GM19328 (cell line): ENCODE data around the gene NHLRC4.

ENCODE experiments used
- ATAC-seq: cut with Tn5 transposase; IDR thresholded peaks from one replicate; pipeline ENCODE4 v1.9.1; 2021; ENCODE audit warnings: mild to moderate bottlenecking, moderate library complexity; ENCODE audit not compliant: unreplicated experiment

Gene NHLRC4

DNA sequence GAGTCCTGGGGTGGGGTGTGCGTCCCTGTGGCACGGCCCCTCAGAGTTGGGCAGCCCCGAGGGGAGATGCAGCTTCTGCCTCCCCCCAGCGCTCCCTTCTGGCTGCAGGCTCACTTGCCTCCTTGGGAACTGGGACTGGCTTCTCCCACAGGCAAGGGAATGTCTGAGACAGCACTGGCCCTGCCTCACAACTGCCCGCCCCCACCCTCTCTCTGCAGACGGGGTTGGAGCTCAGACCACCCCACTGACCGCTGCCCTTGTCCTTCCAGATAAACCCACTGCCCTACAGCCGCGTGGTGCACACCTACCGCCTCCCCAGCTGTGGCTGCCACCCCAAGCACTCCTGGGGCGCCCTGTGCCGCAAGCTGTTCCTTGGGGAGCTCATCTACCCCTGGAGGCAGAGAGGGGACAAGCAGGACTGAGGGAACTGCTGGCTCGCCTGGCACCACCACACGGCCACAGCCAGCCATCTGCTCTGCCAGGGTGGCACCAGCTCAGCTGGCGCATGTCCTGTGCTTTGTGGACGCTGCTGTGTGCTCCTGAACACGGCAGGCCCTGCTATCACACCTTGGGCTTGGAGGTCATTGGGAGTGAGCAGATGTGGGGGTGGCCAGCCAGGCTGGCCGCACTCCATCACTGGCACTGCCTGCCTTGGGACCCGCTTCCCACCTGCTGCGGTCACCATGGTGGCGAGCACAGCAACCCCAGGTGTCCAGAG is 16.0 kb downstream of the NHLRC4 start:
- no peak for ATAC-seq

DNA sequence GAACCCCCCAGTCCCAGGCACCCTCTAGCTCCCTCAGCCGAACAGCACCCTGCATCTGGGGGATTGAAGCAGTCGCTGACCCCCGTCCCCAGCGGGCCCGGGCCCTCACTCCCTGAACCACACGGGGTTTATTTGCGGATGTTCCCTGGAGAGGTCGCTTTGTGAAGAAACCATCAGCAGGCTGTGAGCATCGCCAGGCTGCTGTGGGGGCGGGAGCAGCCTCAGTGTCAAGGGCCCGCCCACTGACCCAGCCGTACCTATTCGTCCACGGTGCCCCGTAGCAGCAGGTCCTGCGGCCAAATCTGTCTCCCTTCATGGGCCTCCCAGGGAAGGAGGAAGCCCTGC is 16.6 kb downstream of the NHLRC4 start:
- no peak for ATAC-seq

DNA sequence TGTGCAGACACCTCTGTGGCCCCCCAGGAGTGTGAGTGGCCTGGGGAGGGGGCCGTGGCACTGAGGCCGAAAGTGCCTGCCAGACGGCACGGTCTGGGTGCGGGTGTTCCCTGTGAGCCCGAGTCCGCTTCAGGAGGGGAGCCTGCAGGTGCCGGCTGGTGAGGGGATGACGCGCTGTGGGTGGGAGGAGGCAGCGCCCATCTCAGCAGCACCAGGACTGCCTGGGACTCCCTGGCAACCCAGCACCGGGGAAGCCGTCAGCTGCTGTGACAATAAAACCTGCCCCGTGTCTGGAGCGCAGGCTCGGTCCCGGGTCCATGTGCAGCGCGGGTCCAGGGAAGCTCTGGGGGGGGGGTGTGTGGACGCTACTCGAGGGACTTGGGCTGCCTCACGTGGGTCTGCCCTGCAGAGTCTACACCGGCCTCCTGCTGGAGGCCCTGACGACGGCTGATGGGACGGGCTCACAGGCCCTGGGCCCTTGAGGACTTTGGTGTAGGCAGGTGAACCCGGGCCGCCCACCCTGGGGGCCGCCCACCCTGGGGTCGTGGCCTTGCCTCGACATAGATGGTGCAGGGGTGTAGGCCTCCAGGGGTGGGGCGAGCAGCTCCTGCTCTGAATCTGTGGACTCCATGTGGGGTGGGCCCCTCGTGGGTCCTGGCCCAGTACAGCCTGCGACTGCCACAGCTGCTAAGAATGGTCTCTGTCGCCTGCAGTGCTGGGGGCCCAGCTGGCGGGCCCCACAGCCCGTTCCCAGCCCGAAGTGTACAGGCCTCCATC is 17.2 kb downstream of the NHLRC4 start:
- no peak for ATAC-seq

DNA sequence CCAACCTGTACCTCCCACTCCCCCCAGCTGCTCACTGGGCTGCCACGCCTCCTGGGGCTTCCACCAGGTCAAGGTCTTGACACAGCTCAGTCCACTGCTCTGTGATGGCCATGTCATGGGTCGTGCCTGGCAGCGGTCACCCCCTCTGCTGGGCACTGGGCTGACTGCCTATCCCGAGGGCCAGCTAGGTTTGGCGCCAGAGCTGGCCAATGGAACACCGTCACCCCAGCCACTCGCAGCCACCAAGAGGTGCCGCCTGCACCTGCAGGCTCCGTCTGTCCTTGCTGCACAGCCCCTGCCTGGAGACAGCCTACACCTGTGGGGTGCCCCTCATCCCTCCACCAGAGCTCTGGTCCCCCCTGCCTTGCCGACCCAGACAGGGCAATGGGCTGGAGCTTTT is 18.5 kb downstream of the NHLRC4 start:
- no peak for ATAC-seq

DNA sequence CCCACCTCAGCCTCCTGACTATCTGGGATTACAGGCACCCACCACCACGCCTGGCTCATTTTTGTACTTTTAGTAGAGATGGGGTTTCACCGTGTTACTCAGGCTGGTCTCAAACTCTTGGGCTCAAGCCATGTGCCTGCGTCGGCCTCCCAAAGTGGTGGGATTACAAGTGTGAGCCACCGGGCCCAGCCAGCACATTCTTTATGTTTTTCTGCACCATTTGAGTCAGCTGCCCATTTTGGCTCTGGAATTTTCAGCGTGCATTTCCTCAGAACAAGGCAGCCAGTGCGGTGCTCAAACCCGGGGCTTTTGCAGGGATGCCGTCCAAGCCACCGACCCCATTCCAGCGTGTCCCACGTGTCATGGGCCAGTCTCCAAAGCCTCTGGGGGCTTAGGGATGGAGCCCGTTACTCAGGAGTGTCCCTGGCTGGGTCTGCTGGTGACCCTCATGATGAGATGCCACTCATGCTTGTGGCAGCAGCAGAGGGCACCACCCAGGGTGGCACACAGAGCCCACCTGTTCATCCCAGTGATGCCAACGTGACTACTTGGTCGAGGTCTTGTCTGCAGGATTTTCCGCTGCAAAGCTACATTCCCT is 19.3 kb downstream of the NHLRC4 start:
- no peak for ATAC-seq

DNA sequence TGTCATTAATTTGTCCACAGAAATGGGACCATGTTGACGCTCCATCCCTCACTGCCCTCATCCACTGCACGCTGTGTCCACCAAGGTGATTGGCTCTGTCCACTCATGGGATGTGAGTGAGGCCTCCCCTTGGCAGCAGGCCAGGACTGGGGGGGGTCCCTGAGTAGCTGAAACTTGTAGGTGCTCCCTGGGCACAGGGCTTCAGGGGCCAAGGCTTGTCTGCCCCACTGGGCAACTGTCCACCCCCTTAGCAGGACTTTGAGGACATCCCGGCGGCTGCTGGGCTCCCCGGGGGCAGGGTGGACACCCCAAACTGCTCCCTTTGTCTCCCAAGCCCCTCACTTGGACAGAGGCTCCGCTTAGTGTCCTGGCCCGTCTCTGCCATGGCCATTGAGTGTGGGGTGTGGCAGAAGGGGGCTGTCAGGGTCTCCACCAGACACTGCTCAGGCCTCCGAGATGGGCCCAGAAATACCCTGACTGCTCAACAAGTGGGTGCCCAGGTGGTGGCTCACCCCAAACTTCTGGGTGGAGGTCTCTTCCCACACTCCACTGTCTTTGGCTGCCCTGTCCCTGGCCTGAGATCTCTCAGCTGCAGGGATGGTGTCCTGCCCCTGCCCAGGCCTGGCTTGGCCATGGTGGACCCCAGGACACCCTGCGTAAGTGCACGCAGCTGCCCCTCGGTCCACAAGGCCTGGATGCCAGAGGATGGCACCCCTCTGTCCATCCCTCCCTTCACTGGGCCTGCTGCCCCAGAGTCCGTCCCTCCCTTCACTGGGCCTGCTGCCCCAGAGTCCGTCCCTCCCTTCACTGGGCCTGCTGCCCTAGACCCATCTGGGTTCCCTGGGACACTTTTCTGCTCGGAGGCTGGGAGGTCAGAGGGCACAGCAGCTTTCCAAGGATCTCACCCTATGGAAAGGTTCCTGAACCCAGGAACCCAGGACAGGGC is 20.1 kb downstream of the NHLRC4 start:
- no peak for ATAC-seq

DNA sequence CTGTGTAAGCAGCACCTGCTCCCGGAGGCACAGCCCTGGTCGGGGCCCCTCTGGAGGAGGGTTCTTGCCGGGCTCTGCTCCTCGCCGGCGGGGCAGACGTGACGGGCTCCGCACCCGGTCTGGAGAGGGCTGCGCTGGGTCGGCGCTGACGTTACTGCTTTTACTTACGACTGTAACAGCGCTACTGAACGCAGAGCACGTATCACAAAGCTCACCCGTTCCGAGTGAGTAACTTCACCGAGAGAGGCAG is 21.8 kb downstream of the NHLRC4 start:
- peak; percentile 4 for ATAC-seq

DNA sequence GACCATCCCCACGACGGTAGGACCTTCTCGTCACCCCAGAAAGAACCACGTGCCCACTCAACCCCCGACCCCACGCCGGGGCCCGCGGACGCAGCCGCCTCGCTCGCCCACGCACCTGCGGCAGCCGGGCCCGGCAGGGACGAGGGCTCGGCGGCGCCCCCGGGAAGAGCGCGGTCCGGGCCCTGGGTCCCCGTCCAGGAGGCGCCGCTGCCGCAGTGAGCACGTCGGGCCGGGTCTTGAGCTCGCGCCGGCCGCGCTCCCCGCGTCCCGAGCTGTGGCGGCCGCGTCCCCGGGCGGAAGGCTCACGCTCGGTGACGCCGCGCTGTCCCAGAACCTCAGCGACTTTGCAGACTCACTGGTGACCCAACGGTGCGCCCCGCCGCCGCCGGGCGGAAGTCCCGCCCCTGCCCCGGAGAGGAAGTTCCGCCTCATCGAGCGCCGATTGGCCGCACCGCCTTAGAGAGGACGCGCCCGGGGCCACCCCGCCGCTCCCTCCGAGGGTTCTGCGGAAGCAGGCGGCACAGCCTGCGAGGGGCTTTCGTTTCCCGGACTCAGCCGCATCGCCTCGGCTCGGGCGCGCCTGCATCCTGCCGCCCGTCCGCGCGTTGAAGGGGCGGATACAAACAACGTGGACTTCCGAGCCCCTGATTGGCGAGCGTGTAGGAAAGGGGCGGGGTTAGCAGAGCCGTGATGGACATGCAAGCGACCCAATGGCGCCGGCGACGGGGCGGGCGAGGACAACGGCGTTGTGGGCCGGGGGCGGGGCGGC is 22.3 kb downstream of the NHLRC4 start:
- peak; percentile 64 for ATAC-seq

DNA sequence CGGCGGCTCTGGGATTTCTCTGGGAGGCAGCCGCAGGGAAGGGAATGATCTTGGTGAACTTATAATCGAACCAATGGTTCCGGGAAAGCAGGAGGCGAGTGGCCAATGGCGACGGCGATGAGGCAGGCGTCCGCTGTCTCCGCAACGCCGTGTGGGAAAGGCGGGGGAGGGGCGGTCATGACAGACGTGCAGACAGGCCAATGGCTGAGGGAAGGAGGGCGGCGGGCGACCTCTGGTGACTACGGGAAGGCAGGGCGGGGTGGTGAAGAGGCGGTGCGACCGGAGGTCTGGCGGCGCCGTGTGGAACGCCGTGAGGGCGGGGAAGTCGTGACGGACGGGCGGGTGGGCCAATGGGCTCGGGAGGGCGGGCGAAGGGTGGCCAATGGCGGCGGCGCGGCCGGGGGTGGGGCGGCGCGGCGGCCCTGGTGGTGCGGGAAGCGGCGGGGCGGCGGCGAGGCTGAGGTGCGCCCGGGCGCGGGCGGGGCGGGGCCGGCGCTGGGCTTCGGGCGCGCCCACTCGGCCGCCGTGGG is 22.9 kb downstream of the NHLRC4 start, which contains the start of gene RAB40C:
TSS of gene RAB40C (plus strand) at position 409 of the 530 bp plus-strand sequence. CDS start 226 bp downstream, outside the sequence.
- peak; percentile 66 for ATAC-seq

DNA sequence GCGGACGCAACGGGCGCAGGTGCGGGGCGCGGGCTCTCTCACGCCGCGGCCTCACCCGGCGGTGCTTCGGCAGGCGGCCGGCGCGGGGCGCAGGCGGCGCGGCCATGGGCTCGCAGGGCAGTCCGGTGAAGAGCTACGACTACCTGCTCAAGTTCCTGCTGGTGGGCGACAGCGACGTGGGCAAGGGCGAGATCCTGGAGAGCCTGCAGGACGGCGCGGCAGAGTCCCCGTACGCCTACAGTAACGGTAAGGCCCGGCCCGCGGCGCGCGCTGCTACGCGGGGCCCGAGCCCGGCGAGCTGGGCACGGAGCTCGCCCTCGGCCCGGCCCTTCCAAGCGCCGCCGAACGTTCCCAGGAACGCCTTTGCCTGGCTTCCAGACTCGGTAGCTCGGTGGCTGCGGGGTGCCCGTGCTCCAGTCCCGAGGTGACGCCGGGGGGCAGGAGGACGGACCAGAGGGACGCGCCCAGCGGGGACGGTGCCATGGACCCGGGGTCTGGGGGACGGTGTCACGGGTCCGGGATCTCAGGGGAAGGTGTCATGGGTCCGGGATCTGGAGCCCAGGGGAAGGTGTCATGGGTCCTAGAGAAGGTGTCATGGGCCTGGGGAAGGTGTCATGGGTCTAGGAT is 23.5 kb downstream of the NHLRC4 start:
- no peak for ATAC-seq

DNA sequence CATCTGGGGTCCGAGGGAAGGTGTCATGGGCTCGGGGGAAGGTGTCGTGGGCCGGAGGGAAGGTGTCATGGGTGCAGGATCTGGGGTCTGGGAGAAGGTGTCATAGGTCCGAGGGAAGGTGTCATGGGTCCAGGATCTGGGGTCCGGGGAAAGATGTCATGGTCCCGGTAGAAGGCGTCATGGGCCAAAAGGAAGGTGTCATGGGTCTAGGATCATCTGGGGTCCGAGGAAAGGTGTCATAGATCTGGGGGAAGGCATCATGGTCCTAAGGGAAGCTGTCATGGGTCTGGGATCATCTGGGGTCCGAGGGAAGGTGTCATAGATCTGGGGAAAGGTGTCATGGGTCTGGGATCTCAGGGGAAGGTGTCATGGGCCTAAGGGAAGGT is 24.0 kb downstream of the NHLRC4 start:
- no peak for ATAC-seq

DNA sequence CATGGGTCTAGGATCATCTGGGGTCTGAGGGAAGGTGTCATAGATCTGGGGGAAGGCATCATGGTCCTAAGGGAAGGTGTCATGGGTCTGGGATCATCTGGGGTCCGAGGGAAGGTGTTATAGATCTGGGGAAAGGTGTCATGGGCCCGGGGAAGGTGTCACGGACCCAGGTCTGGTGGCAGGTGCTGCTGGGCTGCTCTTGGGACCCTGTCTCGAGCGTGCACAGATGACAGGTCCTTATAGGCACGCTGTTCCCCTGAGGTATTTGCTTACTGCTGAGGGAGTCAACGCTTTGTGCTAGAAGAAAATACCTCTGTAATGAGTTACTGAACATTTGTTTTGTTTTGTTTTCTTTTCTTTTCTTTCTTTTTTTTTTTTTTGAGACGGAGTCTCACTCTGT is 24.4 kb downstream of the NHLRC4 start:
- no peak for ATAC-seq

DNA sequence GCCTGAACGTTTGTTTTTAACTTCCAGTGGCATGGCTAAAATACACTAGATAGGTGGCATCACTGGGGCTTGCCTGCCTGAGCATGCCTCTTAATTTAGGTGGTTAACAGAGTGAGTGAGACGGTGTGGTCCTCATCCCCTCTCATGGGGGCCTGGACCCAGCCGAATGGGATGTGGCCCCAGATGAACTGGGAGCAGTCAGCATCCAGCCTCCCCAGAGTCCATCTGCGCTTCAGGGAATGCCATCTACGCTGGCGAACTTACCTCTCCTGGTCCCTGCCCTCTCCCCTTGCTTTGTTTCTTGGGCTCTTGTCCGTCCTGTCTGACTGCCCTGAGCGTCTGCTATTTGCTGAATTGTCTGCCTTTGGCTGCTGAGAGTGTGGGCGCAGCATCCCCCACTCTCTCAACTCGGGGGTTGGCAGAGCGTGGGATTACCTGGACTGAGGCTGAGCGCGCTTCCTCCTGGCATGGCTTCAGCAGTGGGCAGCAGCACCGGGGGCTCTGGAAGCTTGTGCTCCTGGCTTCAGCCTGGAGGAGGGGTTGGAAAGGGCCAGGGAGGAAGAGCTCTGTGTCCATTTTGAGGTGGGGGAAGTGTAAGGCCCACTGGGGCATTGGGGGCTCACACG is 25.2 kb downstream of the NHLRC4 start:
- ATAC-seq: no peak

DNA sequence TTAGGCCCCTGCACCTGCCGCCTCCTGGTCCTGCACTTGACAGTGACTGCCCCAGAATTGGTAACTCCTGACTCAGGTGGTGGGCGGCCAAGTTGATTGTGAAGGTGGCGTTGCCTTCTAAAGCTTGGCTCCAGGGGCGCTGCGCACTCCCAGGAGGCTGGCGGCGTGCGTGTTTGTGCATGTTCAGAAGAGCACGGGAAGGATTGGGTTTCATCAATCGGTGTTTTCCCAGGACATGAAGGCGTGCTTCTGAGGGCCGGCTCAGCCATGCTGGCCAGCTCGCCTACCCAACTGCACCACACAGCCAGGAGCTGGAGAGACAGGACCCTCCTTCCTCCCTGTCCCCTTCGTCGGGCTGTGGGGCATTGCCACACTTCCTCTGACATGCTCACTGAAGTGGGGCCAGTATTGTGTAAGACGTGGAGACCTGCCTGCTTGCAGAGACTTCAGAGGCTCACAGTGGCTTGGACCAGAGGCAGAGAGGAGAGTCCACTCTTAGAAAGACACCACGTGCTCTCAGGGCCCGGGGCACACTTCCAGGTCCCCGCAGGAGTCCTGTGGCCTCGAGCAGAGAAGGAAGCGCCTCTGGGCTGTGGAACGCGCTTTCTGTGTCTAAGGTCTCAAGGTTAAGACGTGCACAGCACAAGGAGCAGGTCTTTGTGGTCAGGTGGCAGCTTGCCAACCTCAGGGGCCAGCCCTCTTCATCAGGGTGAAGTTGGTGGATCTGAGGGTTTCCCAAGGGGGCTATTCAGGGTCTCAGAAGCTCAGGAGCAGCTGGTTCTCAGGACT is 25.9 kb downstream of the NHLRC4 start:
- ATAC-seq: no peak

DNA sequence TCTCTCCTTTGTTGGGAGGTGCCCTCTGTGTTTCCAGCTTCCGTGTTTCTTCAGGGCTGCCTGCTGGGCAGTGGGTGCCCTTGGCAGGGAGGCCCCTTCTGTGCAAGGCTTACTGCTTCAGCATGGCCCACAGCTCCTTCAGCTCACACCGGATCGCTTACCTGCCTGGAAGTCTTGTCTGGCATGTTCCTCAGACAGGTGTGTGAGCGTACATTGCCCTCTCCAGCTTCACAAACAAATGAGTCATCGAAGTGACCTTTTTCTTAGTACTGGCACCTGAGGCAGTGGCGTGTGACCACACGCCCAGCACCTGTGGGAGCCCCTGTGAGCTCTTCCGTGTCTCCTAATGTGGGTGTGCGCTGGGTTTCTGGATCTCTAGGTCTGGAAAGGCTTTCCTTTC is 26.6 kb downstream of the NHLRC4 start:
- ATAC-seq: no peak

DNA sequence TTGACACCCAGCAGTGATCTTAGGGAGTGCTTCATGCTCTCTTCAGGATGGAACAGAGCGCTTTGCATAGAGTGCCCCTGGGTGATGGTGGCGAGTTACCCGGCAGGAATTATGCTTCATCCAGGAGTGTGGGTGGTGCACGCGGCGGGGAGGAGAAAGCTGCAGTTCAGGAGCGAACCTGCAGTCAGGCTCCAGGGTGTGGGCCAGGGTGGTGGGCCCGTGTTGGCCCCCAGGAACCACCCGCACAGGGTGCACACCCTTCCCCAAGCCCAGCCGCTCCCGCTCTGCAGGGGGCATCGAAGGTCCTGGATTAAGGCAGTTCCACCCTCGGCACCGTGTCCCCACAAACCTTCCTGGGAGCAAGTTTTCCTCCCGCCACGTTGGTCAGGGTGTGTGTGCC is 27.0 kb downstream of the NHLRC4 start:
- no peak for ATAC-seq

DNA sequence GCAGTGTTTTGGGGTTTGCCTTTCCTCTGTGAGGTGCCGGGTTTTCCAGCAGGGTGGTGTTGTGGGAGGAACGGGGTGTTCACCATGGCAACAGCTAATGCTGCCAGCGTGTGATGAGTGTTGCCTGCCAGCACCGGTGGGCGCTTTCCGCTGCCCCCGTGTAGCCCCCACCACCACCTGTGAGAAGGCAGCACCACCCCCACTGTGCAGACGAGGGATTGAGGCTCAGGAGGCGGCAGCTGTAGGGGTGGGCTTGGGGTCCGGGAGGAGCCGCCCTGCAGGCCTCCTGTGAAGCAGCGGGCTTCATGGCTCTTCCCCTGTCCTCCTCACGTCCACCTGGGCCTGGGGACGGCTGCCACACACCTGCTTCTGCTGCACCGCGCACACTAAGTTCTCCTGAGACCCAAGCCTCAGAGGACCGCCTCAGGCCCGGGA is 28.3 kb downstream of the NHLRC4 start:
- no peak for ATAC-seq

DNA sequence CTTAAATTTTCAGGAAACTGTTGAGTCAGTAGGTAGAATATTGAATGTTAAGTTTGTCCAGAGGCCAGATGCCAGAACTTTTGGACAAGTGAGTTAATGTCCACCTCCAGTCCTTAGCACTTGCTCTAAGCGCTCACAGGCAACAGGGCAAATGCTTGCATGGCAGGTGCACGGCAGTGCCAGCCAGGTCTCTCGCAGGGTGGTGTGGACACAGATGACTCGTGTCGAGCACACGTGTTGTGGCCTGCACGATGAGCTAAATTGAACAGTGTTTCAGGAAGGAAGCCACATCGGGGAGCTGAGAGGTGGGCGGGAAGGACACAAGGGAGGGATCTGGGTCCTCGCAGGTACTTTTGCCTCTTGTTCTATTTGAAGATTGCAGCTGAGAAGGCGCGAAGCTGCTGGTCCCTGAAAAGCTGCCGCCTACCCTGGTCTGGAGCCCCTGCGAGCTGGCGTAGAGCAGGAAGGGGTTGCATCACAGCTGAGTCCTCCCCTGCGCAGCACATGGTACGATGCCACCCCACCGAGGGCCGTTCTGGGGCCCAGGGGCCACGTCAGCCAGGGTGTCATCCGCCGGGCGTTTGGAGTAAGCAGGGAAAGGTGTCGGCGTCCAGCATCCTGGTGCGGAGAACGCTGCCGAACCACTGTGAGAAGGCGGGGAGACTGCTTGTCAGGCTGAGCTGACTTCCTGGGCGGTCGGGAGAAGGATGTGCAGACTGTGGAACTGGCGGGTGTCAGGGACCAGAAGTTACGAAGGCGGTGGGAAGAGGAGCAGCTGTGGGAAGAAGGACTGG is 29.3 kb downstream of the NHLRC4 start:
- no peak for ATAC-seq
